Mesenchymal stem cell (in vitro differentiated cells and primary cell): ENCODE measurements around the gene DGKD.

Experiments
- DNase-seq: peaks from one replicate; pipeline ENCODE4 v3.0.0-alpha.2; 2013
- H2AFZ ChIP-seq: one replicate; pipeline ENCODE4 v1.6.1; 2013; ENCODE audit warnings: low read depth, mild to moderate bottlenecking, control low read depth, inconsistent platforms, low read length, moderate library complexity
- H2AK5ac ChIP-seq: 2 replicates; pipeline ENCODE4 v1.6.1; 2013; ENCODE audit warnings: low read length, moderate library complexity, mild to moderate bottlenecking, inconsistent platforms; ENCODE audit not compliant: severe bottlenecking
- H2BK120ac ChIP-seq: one replicate; pipeline ENCODE4 v1.6.1; 2013; ENCODE audit warnings: low read depth, mild to moderate bottlenecking, inconsistent platforms, low read length, moderate library complexity
- H2BK12ac ChIP-seq, 2 experiments: one replicate each; pipeline ENCODE4 v1.6.1; 2013; ENCODE audit warnings: inconsistent platforms in 2 of 2, low read length in 2 of 2, mild to moderate bottlenecking in 2 of 2, moderate library complexity in 2 of 2, control low read depth in 1 of 2
- H2BK15ac ChIP-seq: one replicate; pipeline ENCODE4 v1.6.1; 2013; ENCODE audit warnings: mild to moderate bottlenecking, low read depth, inconsistent platforms; ENCODE audit not compliant: poor library complexity, severe bottlenecking
- H2BK5ac ChIP-seq: 2 replicates; pipeline ENCODE4 v1.6.1; 2013; ENCODE audit warnings: low read depth, mild to moderate bottlenecking, low read length, control low read depth, inconsistent platforms; ENCODE audit not compliant: poor library complexity, severe bottlenecking
- H3K14ac ChIP-seq, 2 experiments: one replicate each; pipeline ENCODE4 v1.6.1; 2013; ENCODE audit warnings: inconsistent platforms in 2 of 2, low read length in 2 of 2, control low read depth in 1 of 2, mild to moderate bottlenecking in 1 of 2, moderate library complexity in 1 of 2
- H3K18ac ChIP-seq, 2 experiments: one replicate each; pipeline ENCODE4 v1.6.1; 2013; ENCODE audit warnings: inconsistent platforms in 2 of 2, low read length in 2 of 2, control low read depth in 1 of 2, low read depth in 1 of 2, mild to moderate bottlenecking in 1 of 2
- H3K23ac ChIP-seq, 2 experiments: one replicate each; pipeline ENCODE4 v1.6.1; 2013; ENCODE audit warnings: inconsistent platforms in 2 of 2, low read length in 2 of 2, mild to moderate bottlenecking in 2 of 2, moderate library complexity in 2 of 2, control low read depth in 1 of 2
- H3K27ac ChIP-seq: 2 replicates; pipeline ENCODE4 v1.5.1; 2013; ENCODE audit warnings: mild to moderate bottlenecking, moderate library complexity, low read length, control low read depth, inconsistent platforms; ENCODE audit not compliant: poor library complexity, severe bottlenecking
- H3K27me3 ChIP-seq, 2 experiments: 2 replicates each; pipeline versions ENCODE4 v1.6.1 to v1.7.0; 2013; ENCODE audit warnings: low read length in 2 of 2, mild to moderate bottlenecking in 2 of 2, moderate library complexity in 2 of 2, control low read depth in 1 of 2, inconsistent platforms in 1 of 2; ENCODE audit not compliant: control insufficient read depth in 1 of 2, insufficient read depth in 1 of 2
- H3K36me3 ChIP-seq, 2 experiments: 2 replicates each; pipeline versions ENCODE4 v1.6.1 to v1.7.0; 2013; ENCODE audit warnings: low read length in 2 of 2, control low read depth in 1 of 2, inconsistent platforms in 1 of 2, low read depth in 1 of 2, mild to moderate bottlenecking in 1 of 2; ENCODE audit not compliant: insufficient read depth in 2 of 2, control insufficient read depth in 1 of 2
- H3K4ac ChIP-seq, 2 experiments: one replicate each; pipeline ENCODE4 v1.6.1; 2013; ENCODE audit warnings: inconsistent platforms in 2 of 2, low read length in 2 of 2, mild to moderate bottlenecking in 2 of 2, moderate library complexity in 2 of 2, control low read depth in 1 of 2, low read depth in 1 of 2
- H3K4me1 ChIP-seq: 2 replicates; pipeline ENCODE4 v1.6.1; 2013; ENCODE audit warnings: low read depth, low read length, control low read depth; ENCODE audit not compliant: control insufficient read depth, insufficient read depth
- H3K4me2 ChIP-seq: 2 replicates; pipeline ENCODE4 v1.6.1; 2013; ENCODE audit warnings: low read length, mild to moderate bottlenecking, inconsistent platforms; ENCODE audit not compliant: poor library complexity, severe bottlenecking
- H3K4me3 ChIP-seq, 2 experiments: 2 replicates each; pipeline versions ENCODE4 v1.5.1 to v1.7.0; 2013; ENCODE audit warnings: low read length in 2 of 2, mild to moderate bottlenecking in 2 of 2, control low read depth in 1 of 2, low read depth in 1 of 2; ENCODE audit not compliant: insufficient read depth in 1 of 2
- H3K79me1 ChIP-seq: replicated peaks from 2 replicates; pipeline ENCODE4 v1.6.1; 2013; ENCODE audit warnings: mild to moderate bottlenecking, control low read depth, low read length, inconsistent platforms; ENCODE audit not compliant: poor library complexity, severe bottlenecking
- H3K9ac ChIP-seq: 2 replicates; pipeline ENCODE4 v1.7.0; 2013; ENCODE audit warnings: mild to moderate bottlenecking, low read length, moderate library complexity
- H3K9me3 ChIP-seq: 2 replicates; pipeline ENCODE4 v1.7.0; 2013; ENCODE audit warnings: mild to moderate bottlenecking, low read length; ENCODE audit not compliant: control insufficient read depth
- H4K8ac ChIP-seq: one replicate; pipeline ENCODE4 v1.6.1; 2013; ENCODE audit warnings: inconsistent platforms, mild to moderate bottlenecking, low read length, moderate library complexity
- H4K91ac ChIP-seq: one replicate; pipeline ENCODE4 v1.6.1; 2013; ENCODE audit warnings: mild to moderate bottlenecking, low read length, inconsistent platforms
- WGBS: methylation state at CpG from one replicate; pipeline ENCODE4 v1.1.7; 2013; ENCODE audit warnings: mixed read lengths; 5-methylcytosine and 5-hydroxymethylcytosine counted together

Gene DGKD

GRCh38 chr2:233346930-233347329 lies 7.4 kb upstream of the DGKD start:
- Histone ChIP-seq H2AFZ (no peak overlapping the region), H3K23ac (no peak overlapping the region), H3K4me1 (peaks cover 7% of the 10 kb centered on the region), H3K4me2 (no peak overlapping the region), H3K4me3 (no peak overlapping the region), H4K8ac (no peak overlapping the region), H2BK12ac (no peak overlapping the region), H3K36me3 (no peaks in the 10 kb centered on the region), H2BK15ac (no peak overlapping the region), H3K27ac (no peak overlapping the region), H3K14ac (no peak overlapping the region), H2BK120ac (no peak overlapping the region), H4K91ac (no peak overlapping the region), H3K4ac (no peak overlapping the region), H3K9ac (no peak overlapping the region), H3K27me3 (peaks cover 0 to 14% of the 10 kb centered on the region in 2 experiments), H2AK5ac (no peak overlapping the region), H3K18ac (no peak overlapping the region), H3K79me1 (no peaks in the 10 kb centered on the region), H2BK5ac (no peak overlapping the region), H3K9me3 (no peaks in the 10 kb centered on the region)
- WGBS, result 84% methylated on average over 9 of the region's 9 CpGs
- no peak for DNase-seq

GRCh38 chr2:233349005-233349998 lies 5.0 kb upstream of the DGKD start:
- 62% methylated on average over 14 of the region's 15 CpGs for WGBS
- Histone ChIP-seq H2BK5ac (no peak overlapping the region), H2BK15ac (no peak overlapping the region)

GRCh38 chr2:233350708-233351107 lies 3.6 kb upstream of the DGKD start:
- Histone ChIP-seq H2AFZ (no peak overlapping the region), H3K4me3 (peak overlapping the region in 1 of 2 experiments; percentile 24), H3K18ac (no peak overlapping the region), H3K4me1 (peaks cover 20% of the 10 kb centered on the region), H3K23ac (no peak overlapping the region), H4K8ac (no peak overlapping the region), H3K4ac (no peak overlapping the region), H2BK15ac (no peak overlapping the region), H3K14ac (no peak overlapping the region), H3K4me2 (peak overlapping the region; percentile 24), H3K9me3 (no peaks in the 10 kb centered on the region), H2AK5ac (no peak overlapping the region), H3K27ac (peak overlapping the region; percentile 21), H2BK5ac (no peak overlapping the region), H3K27me3 (peaks cover 0 to 14% of the 10 kb centered on the region in 2 experiments), H3K9ac (peak overlapping the region; percentile 67), H4K91ac (no peak overlapping the region), H2BK12ac (no peak overlapping the region), H3K79me1 (peaks cover 11% of the 10 kb centered on the region), H2BK120ac (no peak overlapping the region), H3K36me3 (no peaks in the 10 kb centered on the region)
- 4% methylated on average over 8 of the region's 8 CpGs for WGBS
- peak; percentile 87 for DNase-seq

More at GRCh38 chr2:233349005-233349998, 5.0 kb upstream of the DGKD start:
- no peak overlapping the region for H2AFZ ChIP-seq
- no peak overlapping the region for H4K91ac ChIP-seq
- H4K8ac ChIP-seq, result no peak overlapping the region
- H3K79me1 ChIP-seq, result peaks cover 4% of the 10 kb centered on the region
- no peak overlapping the region for H3K4ac ChIP-seq
- H2AK5ac ChIP-seq, result no peak overlapping the region
- H3K14ac ChIP-seq, result no peak overlapping the region
- no peak overlapping the region for H3K4me2 ChIP-seq
- no peaks in the 10 kb centered on the region for H3K9me3 ChIP-seq
- H3K27ac ChIP-seq, result no peak overlapping the region
- no peak overlapping the region for H2BK12ac ChIP-seq
- H3K4me1 ChIP-seq, result peaks cover 17% of the 10 kb centered on the region
- H3K9ac ChIP-seq, result no peak overlapping the region
- H2BK120ac ChIP-seq, result no peak overlapping the region
- H3K36me3 ChIP-seq, result no peaks in the 10 kb centered on the region
- peaks cover 0 to 14% of the 10 kb centered on the region in 2 experiments for H3K27me3 ChIP-seq
- no peak for DNase-seq
- no peak overlapping the region for H3K18ac ChIP-seq
- no peak overlapping the region for H3K4me3 ChIP-seq
- no peak overlapping the region for H3K23ac ChIP-seq

- Histone ChIP-seq H2BK5ac (no peak overlapping the region), H3K27me3 (peaks cover 0 to 14% of the 10 kb centered on the region in 2 experiments), H2AK5ac (no peak overlapping the region), H2AFZ (no peak overlapping the region), H2BK120ac (no peak overlapping the region), H3K79me1 (peaks cover 16% of the 10 kb centered on the region), H3K4me3 (no peak overlapping the region), H2BK15ac (no peak overlapping the region), H4K8ac (no peak overlapping the region), H3K14ac (no peak overlapping the region), H2BK12ac (no peak overlapping the region), H3K9ac (peak overlapping the region; percentile 67), H3K4me2 (no peak overlapping the region), H3K4me1 (peaks cover 20% of the 10 kb centered on the region), H3K9me3 (no peaks in the 10 kb centered on the region), H3K36me3 (no peaks in the 10 kb centered on the region), H3K18ac (no peak overlapping the region), H3K23ac (no peak overlapping the region), H4K91ac (no peak overlapping the region), H3K4ac (no peak overlapping the region), H3K27ac (no peak overlapping the region)
- peak; percentile 37 for DNase-seq
- WGBS, result 80% methylated on average over 4 of the region's 7 CpGs
Observed at GRCh38 chr2:233351423-233351822, 2.9 kb upstream of the DGKD start.
